Gastrocnemius medialis (tissue), 4 donors: ENCODE data around the gene SLC10A4. TPM values are rescaled to one million over a fixed set of nuclear protein-coding genes. Genes with fewer than 3 reads are reported as not detected.

Experiments
- ATAC-seq, 2 donors: fragments of 150-250 bp; one replicate each; pipeline ENCODE4 v1.9.1; 2016
- DNase-seq, 2 donors: peaks; one replicate each; pipeline ENCODE4 v3.0.0-alpha.2; 2019
- H3K27ac ChIP-seq, 4 donors: fragments of 200-600 bp; sonication (generic); 1 replicate in 1 of 4; 2 replicates in 3 of 4; pipeline ENCODE4 v1.5.1; 2016 to 2018; ENCODE audit warnings: mild to moderate bottlenecking in 2 of 4, moderate library complexity in 1 of 4
- H3K27me3 ChIP-seq, 3 donors: fragments of 200-600 bp; sonication (generic) in 2 of 3; 1 replicate in 1 of 3; 2 replicates in 2 of 3; pipeline versions ENCODE4 v1.5.1 to v1.6.0; 2016 to 2019; ENCODE audit warnings: mild to moderate bottlenecking in 1 of 3, moderate library complexity in 1 of 3
- H3K36me3 ChIP-seq, 2 donors: fragments of 200-600 bp; sonication (generic) in 1 of 2; one replicate each; pipeline ENCODE4 v1.5.1; 2017 to 2018
- H3K4me1 ChIP-seq, 2 donors: fragments of 200-600 bp; sonication (generic) in 1 of 2; one replicate each; pipeline ENCODE4 v1.5.1; 2016 to 2017; ENCODE audit warnings: mild to moderate bottlenecking in 2 of 2
- H3K4me3 ChIP-seq, 4 donors: fragments of 200-600 bp; sonication (generic) in 3 of 4; 1 replicate in 1 of 4; 2 replicates in 3 of 4; pipeline ENCODE4 v1.5.1; 2016 to 2019; ENCODE audit warnings: mild to moderate bottlenecking in 2 of 4
- H3K9me3 ChIP-seq, 3 donors: fragments of 200-600 bp; sonication (generic) in 2 of 3; 1 replicate in 1 of 3; 2 replicates in 2 of 3; pipeline ENCODE4 v1.5.1; 2016 to 2019
- CTCF ChIP-seq, 5 experiments: fragments of 450-650 bp in 3 of 5; fragments of 200-600 bp in 2 of 5; sonication (generic) in 2 of 5; IDR thresholded peaks in 4 of 5; conservative IDR thresholded peaks in 1 of 5; 1 replicate in 4 of 5; 2 replicates in 1 of 5; pipeline ENCODE4 v1.5.1; 2016 to 2019; ENCODE audit warnings: antibody characterized with exemption in 5 of 5, mild to moderate bottlenecking in 3 of 5, moderate library complexity in 3 of 5
- POLR2A ChIP-seq, 2 donors: fragments of 450-650 bp; IDR thresholded peaks; one replicate each; pipeline ENCODE4 v1.6.1; 2017; ENCODE audit warnings: antibody characterized with exemption in 2 of 2, mild to moderate bottlenecking in 2 of 2, moderate library complexity in 2 of 2
- in situ Hi-C, 4 donors: fragments of 200-750 bp; cut with MboI; loops; one replicate each; pipeline versions ENCODE4 v1.15.0 to v1.8.0; 2017; ENCODE audit warnings: low sequenced_read_pairs in 4 of 4
- intact Hi-C: fragments of 100-400 bp; cut with DNase I; formaldehyde crosslinking; loops from one replicate; pipeline ENCODE4 v1.15.1; 2023; ENCODE audit warnings: low total_unique reads
- total RNA-seq, 4 donors: library from RNA; depleted of rRNA; stranded (reverse); fragments of >200 nt; gene quantifications; one replicate each; pipeline versions ENCODE4 v1.1.0 to v1.2.3, GENCODE V29; 2016

SLC10A4 gene
- total RNA-seq, 4 donors from 2014 or later = 0.33 TPM; not detected in 3

- no peak for ATAC-seq
- DNase-seq = no peak
- in situ Hi-C loops = loop anchor here in 1 of 4 donors (25.0 kb wide), 1 partner anchor 501 kb away; no protein-coding TSS in a partner anchor
- intact Hi-C loops = no loop called here
- Histone ChIP-seq H3K4me3 (no peak overlapping the region), H3K4me1 (no peaks in the 10 kb centered on the region), H3K9me3 (no peaks in the 10 kb centered on the region), H3K27me3 (no peaks in the 10 kb centered on the region), H3K36me3 (no peaks in the 10 kb centered on the region), H3K27ac (no peak overlapping the region)
- no peak for TF ChIP-seq POLR2A (IDR thresholded peaks at IDR 0.05)
- TF ChIP-seq CTCF (IDR thresholded peaks at IDR 0.05 in 4 of 5, conservative IDR thresholded peaks at IDR 0.05 in 1 of 5) = no peak
Measured at GRCh38 chr4:48461000-48461399, 22.1 kb upstream of the SLC10A4 start.

GRCh38 chr4:48462363-48462762 is 20.8 kb upstream of the SLC10A4 start:
- DNase-seq (no peak), ATAC-seq (no peak)
- Histone ChIP-seq H3K4me3 (no peak overlapping the region), H3K4me1 (no peaks in the 10 kb centered on the region), H3K27me3 (no peaks in the 10 kb centered on the region), H3K36me3 (no peaks in the 10 kb centered on the region), H3K9me3 (no peaks in the 10 kb centered on the region), H3K27ac (no peak overlapping the region)
- no peak for TF ChIP-seq CTCF (IDR thresholded peaks at IDR 0.05 in 4 of 5, conservative IDR thresholded peaks at IDR 0.05 in 1 of 5)
- in situ Hi-C loops (loop anchor here in 1 of 4 donors (25.0 kb wide), 1 partner anchor 500 kb away; no protein-coding TSS in a partner anchor), intact Hi-C loops (no loop called here)

- Histone ChIP-seq H3K27ac (no peak overlapping the region), H3K4me3 (no peak overlapping the region), H3K9me3 (no peaks in the 10 kb centered on the region), H3K36me3 (no peaks in the 10 kb centered on the region), H3K4me1 (no peaks in the 10 kb centered on the region), H3K27me3 (no peaks in the 10 kb centered on the region)
- DNase-seq (no peak), ATAC-seq (no peak)
- no peak for TF ChIP-seq CTCF (IDR thresholded peaks at IDR 0.05 in 4 of 5, conservative IDR thresholded peaks at IDR 0.05 in 1 of 5)
- no peak for TF ChIP-seq POLR2A (IDR thresholded peaks at IDR 0.05)
- intact Hi-C loops = no loop called here
- in situ Hi-C loops = loop anchor here in 1 of 4 donors (25.0 kb wide), 1 partner anchor 495 kb away; no protein-coding TSS in a partner anchor
Measured at GRCh38 chr4:48467442-48467841, 15.7 kb upstream of the SLC10A4 start.

- Histone ChIP-seq H3K27me3 (no peaks in the 10 kb centered on the region), H3K27ac (no peak overlapping the region), H3K36me3 (no peaks in the 10 kb centered on the region), H3K4me3 (no peak overlapping the region), H3K4me1 (no peaks in the 10 kb centered on the region), H3K9me3 (no peaks in the 10 kb centered on the region)
- ATAC-seq = no peak
- no peak for DNase-seq
- intact Hi-C loops (no loop called here), in situ Hi-C loops (loop anchor here in 1 of 4 donors (25.0 kb wide), 1 partner anchor 494 kb away; no protein-coding TSS in a partner anchor)
- TF ChIP-seq POLR2A (IDR thresholded peaks at IDR 0.05) (no peak), CTCF (IDR thresholded peaks at IDR 0.05 in 4 of 5, conservative IDR thresholded peaks at IDR 0.05 in 1 of 5) (no peak)
Measured at GRCh38 chr4:48467891-48468290, 15.3 kb upstream of the SLC10A4 start.

- in situ Hi-C loops = loop anchor here in 1 of 4 donors (25.0 kb wide), 1 partner anchor 492 kb away; no protein-coding TSS in a partner anchor
- no peak for TF ChIP-seq CTCF (IDR thresholded peaks at IDR 0.05 in 4 of 5, conservative IDR thresholded peaks at IDR 0.05 in 1 of 5)
- TF ChIP-seq POLR2A (IDR thresholded peaks at IDR 0.05) = no peak
Measured at GRCh38 chr4:48470137-48470536, 13.0 kb upstream of the SLC10A4 start.

More at GRCh38 chr4:48470137-48470536, 13.0 kb upstream of the SLC10A4 start:
- DNase-seq (no peak), ATAC-seq (no peak)
- intact Hi-C loops = no loop called here
- Histone ChIP-seq H3K36me3 (no peaks in the 10 kb centered on the region), H3K4me1 (no peaks in the 10 kb centered on the region), H3K27me3 (no peaks in the 10 kb centered on the region), H3K9me3 (no peaks in the 10 kb centered on the region), H3K27ac (no peak overlapping the region), H3K4me3 (no peak overlapping the region)
